K562 (cell line): ENCODE results near the gene NPHP1. TPM values are rescaled to one million over a fixed set of nuclear protein-coding genes. Genes with fewer than 3 reads are reported as not detected.

Experiments used
- ATF7 ChIP-seq: fragments of 450-650 bp; IDR thresholded peaks from 2 replicates; pipeline ENCODE4 v1.7.1; 2014; ENCODE audit warnings: mild to moderate bottlenecking, moderate library complexity
- BRD9 ChIP-seq: fragments of 450-650 bp; IDR thresholded peaks from 2 replicates; pipeline ENCODE4 v1.6.1; 2018; ENCODE audit warnings: low read depth; ENCODE audit not compliant: partially characterized antibody
- CCNT2 ChIP-seq: IDR thresholded peaks from 2 replicates; pipeline ENCODE4 v1.6.1; 2011; ENCODE audit warnings: borderline replicate concordance, low read depth, mild to moderate bottlenecking, moderate library complexity, mixed read lengths, low read length; ENCODE audit not compliant: insufficient read length; ENCODE audit errors: extremely low read depth
- ETS2 ChIP-seq: IDR thresholded peaks from 2 replicates; pipeline ENCODE4 v1.6.1; 2016; ENCODE audit warnings: borderline replicate concordance, missing genetic modification characterization, mild to moderate bottlenecking, moderate library complexity, missing compliant biosample characterization; ENCODE audit not compliant: poor library complexity, severe bottlenecking
- HCFC1 ChIP-seq: IDR thresholded peaks from 2 replicates; pipeline ENCODE4 v1.6.1; 2012; ENCODE audit warnings: low read depth, low read length, improper control_type of control experiment
- HDAC2 ChIP-seq: fragments of 450-650 bp; IDR thresholded peaks from 2 replicates; pipeline ENCODE4 v1.6.1; 2016; ENCODE audit warnings: mild to moderate bottlenecking
- KLF6 ChIP-seq: fragments of 250-450 bp; sonication (Bioruptor Pico); IDR thresholded peaks from 2 replicates; pipeline ENCODE4 v1.4.0; 2020; ENCODE audit warnings: mild to moderate bottlenecking, moderate library complexity, borderline replicate concordance
- MAZ ChIP-seq, 2 experiments: fragments of 450-650 bp in 1 of 2; sonication (generic) in 1 of 2; formaldehyde crosslinking; IDR thresholded peaks in 1 of 2; conservative IDR thresholded peaks in 1 of 2; 2 replicates each; pipeline versions ENCODE4 v1.4.0 to v1.5.0; 2020; ENCODE audit warnings: mild to moderate bottlenecking in 1 of 2, missing genetic modification reagents in 1 of 2
- MBD2 ChIP-seq: sonication (generic); IDR thresholded peaks from 2 replicates; pipeline ENCODE4 v1.6.1; 2016; ENCODE audit warnings: low read depth, borderline replicate concordance
- PHF21A ChIP-seq: fragments of 450-650 bp; IDR thresholded peaks from 2 replicates; pipeline ENCODE4 v1.6.1; 2017; ENCODE audit warnings: low read depth, borderline replicate concordance
- PHF8 ChIP-seq: fragments of 200-600 bp; sonication (generic); IDR thresholded peaks from 2 replicates; pipeline ENCODE4 v1.6.1; 2012; ENCODE audit warnings: mixed run types, mild to moderate bottlenecking, inconsistent platforms, low read length, moderate library complexity, borderline replicate concordance
- POLR2AphosphoS2 ChIP-seq: IDR thresholded peaks from 2 replicates; pipeline ENCODE4 v1.6.1; 2012; ENCODE audit warnings: low read length, improper control_type of control experiment
- RBFOX2 ChIP-seq: fragments of 200-400 bp; formaldehyde crosslinking; IDR thresholded peaks from 2 replicates; pipeline ENCODE4 v1.6.1; 2017; ENCODE audit warnings: low read depth, mild to moderate bottlenecking, low read length, moderate library complexity
- RFX1 ChIP-seq: fragments of 450-650 bp; IDR thresholded peaks from 2 replicates; pipeline ENCODE4 v1.6.1; 2016; ENCODE audit warnings: mild to moderate bottlenecking, moderate library complexity
- SIN3B ChIP-seq: fragments of 450-650 bp; IDR thresholded peaks from 2 replicates; pipeline ENCODE4 v1.6.1; 2017; ENCODE audit warnings: low read depth, mild to moderate bottlenecking, moderate library complexity
- TAF7 ChIP-seq: fragments of 450-650 bp; IDR thresholded peaks from 2 replicates; pipeline ENCODE4 v1.6.1; 2016; ENCODE audit warnings: missing genetic modification characterization, missing compliant biosample characterization
- TEAD2 ChIP-seq: fragments of 450-650 bp; IDR thresholded peaks from 2 replicates; pipeline ENCODE4 v1.6.1; 2016; ENCODE audit warnings: missing genetic modification characterization, control low read depth, missing compliant biosample characterization
- YBX1 ChIP-seq: fragments of 450-650 bp; IDR thresholded peaks from 2 replicates; pipeline ENCODE4 v1.7.1; 2016; ENCODE audit warnings: mild to moderate bottlenecking
- ZNF263 ChIP-seq: sonication (generic); formaldehyde crosslinking; IDR thresholded peaks from 2 replicates; pipeline ENCODE4 v1.8.0; 2022; ENCODE audit warnings: mild to moderate bottlenecking, missing genetic modification reagents, borderline replicate concordance
- polyA plus RNA-seq, 8 experiments: library from polyadenylated mRNA; depleted of rRNA in 4 of 8; stranded (reverse) in 5 of 8; unstranded in 3 of 8; fragments of >200 nt; fragmentation: Nextera tagmentation in 2 of 8; fragmentation: Illumina TruSeq in 1 of 8; extraction: Ambion mirVana in 2 of 8; extraction: Trizol in 1 of 8; gene quantifications; 2 replicates each; pipeline versions ENCODE4 v1.2.1 to v1.2.3, GENCODE V29; 2011 to 2014; ENCODE audit warnings: inconsistent platforms in 1 of 8, missing spikeins in 1 of 8
- total RNA-seq, 7 experiments: library from RNA; depleted of rRNA in 6 of 7; stranded (reverse); fragments of >200 nt in 6 of 7; fragmentation: Illumina TruSeq in 2 of 7; extraction: Trizol in 2 of 7; gene quantifications; 2 replicates each; pipeline versions ENCODE4 v1.2.1 to v1.2.3, GENCODE V29; 2011 to 2021; ENCODE audit warnings: low replicate concordance in 1 of 7
- TF ChIP-seq, protein P1 (sequence below), 3 experiments: fragments of 200-800 bp in 1 of 3; sonication (Bioruptor generic) in 1 of 3; sonication (generic) in 1 of 3; formaldehyde crosslinking in 1 of 3; IDR thresholded peaks; 2 replicates each; pipeline versions ENCODE4 v1.6.1 to v1.8.0; 2016 to 2022; ENCODE audit warnings: mild to moderate bottlenecking in 2 of 3, missing compliant biosample characterization in 2 of 3, missing genetic modification characterization in 2 of 3, missing genetic modification reagents in 1 of 3
- TF ChIP-seq, protein P2 (sequence below): fragments of 200-800 bp; sonication (Bioruptor generic); IDR thresholded peaks from 2 replicates; pipeline ENCODE4 v1.6.1; 2016; ENCODE audit warnings: missing genetic modification characterization, missing compliant biosample characterization

The NPHP1 gene
- total and polyA plus RNA-seq, 9 of the 15 experiments (the other 6 are each of a cell fraction or from before 2014, with no cell fraction given) = 0.11 to 0.32 (median 0.20) TPM; not detected in 5

DNA sequence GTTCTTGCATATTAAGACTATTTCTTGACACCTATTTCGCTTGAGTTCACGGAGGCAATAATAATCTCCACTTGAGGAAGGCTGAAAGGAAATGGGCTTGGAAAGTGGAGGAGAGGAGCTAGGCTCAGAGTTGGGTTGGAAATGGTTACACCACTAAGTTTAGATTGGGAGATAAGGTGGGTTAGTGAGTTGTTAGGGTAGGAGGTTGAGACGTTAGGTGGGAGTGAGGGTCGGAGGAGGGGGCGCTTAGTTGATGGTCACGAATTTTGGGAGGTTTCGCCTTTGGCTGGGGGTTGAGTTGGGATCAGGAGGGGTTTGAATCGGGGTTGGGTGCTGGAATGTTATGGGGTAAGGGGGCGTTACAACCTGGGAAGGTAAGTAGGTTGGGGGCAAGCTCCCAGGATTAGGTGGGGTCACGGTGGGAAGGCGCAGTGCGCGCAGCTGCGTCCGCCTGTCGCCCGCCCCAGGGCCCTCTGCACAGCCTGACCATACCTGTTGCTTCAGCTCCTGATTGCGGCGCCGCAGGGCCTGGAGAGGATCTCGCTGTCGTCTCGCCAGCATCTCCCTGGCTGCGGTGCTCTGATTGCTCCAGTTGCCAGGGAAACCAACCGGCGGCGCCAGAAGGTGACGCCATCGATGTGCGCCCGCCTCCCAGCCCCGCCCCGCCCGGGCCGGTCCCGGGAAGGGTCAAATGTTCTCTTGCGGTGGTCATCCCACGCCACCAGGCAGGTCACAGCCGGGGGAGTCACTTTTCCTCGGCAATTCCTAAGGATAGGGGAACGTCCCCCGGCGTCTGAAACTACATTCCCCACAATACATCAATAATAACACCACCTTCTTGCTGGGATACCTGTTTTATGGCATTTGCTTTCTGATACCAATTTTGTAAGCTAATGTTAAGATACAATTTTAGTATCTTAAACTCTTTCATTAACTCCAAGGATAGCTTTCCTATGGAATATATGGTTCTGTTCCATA lies at the start of gene NPHP1 (continued):
- TF ChIP-seq HCFC1 (peak; percentile 85), RFX1 (peak; percentile 96), ZNF263 (CRISPR knock-in tag) (no peak), YBX1 (no peak), BRD9 (no peak), PHF8 (peak; percentile 79; the same call in 1 of the 2 replicates), MBD2 (peak; percentile 47; the same call in 1 of the 2 replicates), POLR2AphosphoS2 (no peak), SIN3B (peak; percentile 70), KLF6 (no peak), ATF7 (peak; percentile 68; the same call in 1 of the 2 replicates), MAZ (CRISPR knock-in tag; conservative IDR thresholded peaks at IDR 0.05 in 1 of 2, IDR thresholded peaks at IDR 0.05 in 1 of 2) (peak; percentile 87 to 99), TAF7 (tag) (no peak), CCNT2 (peak; percentile 53), RBFOX2 (peak; percentile 83), ETS2 (tag) (no peak), PHF21A (peak; percentile 22; the same call in 1 of the 2 replicates), HDAC2 (peak; percentile 51; the same call in 1 of the 2 replicates), TEAD2 (no peak)
- TF ChIP-seq, protein P1, sequence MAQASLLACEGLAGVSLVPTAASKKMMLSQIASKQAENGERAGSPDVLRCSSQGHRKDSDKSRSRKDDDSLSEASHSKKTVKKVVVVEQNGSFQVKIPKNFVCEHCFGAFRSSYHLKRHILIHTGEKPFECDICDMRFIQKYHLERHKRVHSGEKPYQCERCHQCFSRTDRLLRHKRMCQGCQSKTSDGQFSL (CRISPR knock-in tag; IDR thresholded peaks at IDR 0.05) = no peak
- TF ChIP-seq, protein P1 (tag; IDR thresholded peaks at IDR 0.05) = no peak
- TF ChIP-seq, protein P2, sequence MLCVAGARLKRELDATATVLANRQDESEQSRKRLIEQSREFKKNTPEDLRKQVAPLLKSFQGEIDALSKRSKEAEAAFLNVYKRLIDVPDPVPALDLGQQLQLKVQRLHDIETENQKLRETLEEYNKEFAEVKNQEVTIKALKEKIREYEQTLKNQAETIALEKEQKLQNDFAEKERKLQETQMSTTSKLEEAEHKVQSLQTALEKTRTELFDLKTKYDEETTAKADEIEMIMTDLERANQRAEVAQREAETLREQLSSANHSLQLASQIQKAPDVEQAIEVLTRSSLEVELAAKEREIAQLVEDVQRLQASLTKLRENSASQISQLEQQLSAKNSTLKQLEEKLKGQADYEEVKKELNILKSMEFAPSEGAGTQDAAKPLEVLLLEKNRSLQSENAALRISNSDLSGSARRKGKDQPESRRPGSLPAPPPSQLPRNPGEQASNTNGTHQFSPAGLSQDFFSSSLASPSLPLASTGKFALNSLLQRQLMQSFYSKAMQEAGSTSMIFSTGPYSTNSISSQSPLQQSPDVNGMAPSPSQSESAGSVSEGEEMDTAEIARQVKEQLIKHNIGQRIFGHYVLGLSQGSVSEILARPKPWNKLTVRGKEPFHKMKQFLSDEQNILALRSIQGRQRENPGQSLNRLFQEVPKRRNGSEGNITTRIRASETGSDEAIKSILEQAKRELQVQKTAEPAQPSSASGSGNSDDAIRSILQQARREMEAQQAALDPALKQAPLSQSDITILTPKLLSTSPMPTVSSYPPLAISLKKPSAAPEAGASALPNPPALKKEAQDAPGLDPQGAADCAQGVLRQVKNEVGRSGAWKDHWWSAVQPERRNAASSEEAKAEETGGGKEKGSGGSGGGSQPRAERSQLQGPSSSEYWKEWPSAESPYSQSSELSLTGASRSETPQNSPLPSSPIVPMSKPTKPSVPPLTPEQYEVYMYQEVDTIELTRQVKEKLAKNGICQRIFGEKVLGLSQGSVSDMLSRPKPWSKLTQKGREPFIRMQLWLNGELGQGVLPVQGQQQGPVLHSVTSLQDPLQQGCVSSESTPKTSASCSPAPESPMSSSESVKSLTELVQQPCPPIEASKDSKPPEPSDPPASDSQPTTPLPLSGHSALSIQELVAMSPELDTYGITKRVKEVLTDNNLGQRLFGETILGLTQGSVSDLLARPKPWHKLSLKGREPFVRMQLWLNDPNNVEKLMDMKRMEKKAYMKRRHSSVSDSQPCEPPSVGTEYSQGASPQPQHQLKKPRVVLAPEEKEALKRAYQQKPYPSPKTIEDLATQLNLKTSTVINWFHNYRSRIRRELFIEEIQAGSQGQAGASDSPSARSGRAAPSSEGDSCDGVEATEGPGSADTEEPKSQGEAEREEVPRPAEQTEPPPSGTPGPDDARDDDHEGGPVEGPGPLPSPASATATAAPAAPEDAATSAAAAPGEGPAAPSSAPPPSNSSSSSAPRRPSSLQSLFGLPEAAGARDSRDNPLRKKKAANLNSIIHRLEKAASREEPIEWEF (CRISPR knock-in tag) = no peak
